MCF 10A (cell line): ENCODE results near the gene NOG. TPM values are rescaled to one million over a fixed set of nuclear protein-coding genes. Genes with fewer than 3 reads are reported as not detected.

Experiments used
- BruUV-seq: library from RNA; stranded (reverse); fragments of 400-500 nt; replicated peaks from 2 replicates; lab custom pipeline; 2021; lab: Mats Ljungman, UMichigan
- CTCF ChIA-PET: fragments of 300-600 bp; sonication (Branson Sonifier 250); formaldehyde crosslinking; extraction: SDS; loops from one replicate; lab custom pipeline; 2021; ENCODE audit warnings: antibody characterized with exemption, inconsistent platforms; lab: Yijun Ruan, JAX
- POLR2A ChIA-PET: fragments of 300-600, 350-650 bp; sonication (Branson Sonifier 250); formaldehyde crosslinking; extraction: SDS; loops from one replicate; lab custom pipeline; 2020; ENCODE audit warnings: antibody characterized with exemption, inconsistent platforms; lab: Yijun Ruan, JAX
- DNase-seq: peaks from one replicate; pipeline ENCODE4 v3.0.0-alpha.2; 2018; ENCODE audit not compliant: unreplicated experiment
- H3K27ac Mint-ChIP-seq: one replicate; pipeline ENCODE4 v1.8.0; 2022; ENCODE audit warnings: mild to moderate bottlenecking, low read depth, mixed read lengths; ENCODE audit not compliant: unreplicated experiment
- H3K27me3 Mint-ChIP-seq: one replicate; pipeline ENCODE4 v1.8.0; 2022; ENCODE audit warnings: mixed read lengths; ENCODE audit not compliant: insufficient read depth, unreplicated experiment
- H3K36me3 Mint-ChIP-seq: one replicate; pipeline ENCODE4 v1.8.0; 2022; ENCODE audit warnings: mild to moderate bottlenecking, moderate library complexity, mixed read lengths; ENCODE audit not compliant: insufficient read depth, unreplicated experiment
- H3K4me1 Mint-ChIP-seq: one replicate; pipeline ENCODE4 v1.8.0; 2022; ENCODE audit warnings: mixed read lengths; ENCODE audit not compliant: insufficient read depth, unreplicated experiment
- H3K4me3 Mint-ChIP-seq: one replicate; pipeline ENCODE4 v1.8.0; 2022; ENCODE audit warnings: mild to moderate bottlenecking, moderate library complexity, mixed read lengths; ENCODE audit not compliant: unreplicated experiment
- H3K9me3 Mint-ChIP-seq: one replicate; pipeline ENCODE4 v1.8.0; 2022; ENCODE audit warnings: mixed read lengths; ENCODE audit not compliant: unreplicated experiment
- intact Hi-C: fragments of 100-400 bp; cut with micrococcal nuclease; formaldehyde crosslinking; loops from 2 replicates; pipeline ENCODE4 v1.14.1; 2022
- total RNA-seq: library from RNA; stranded (reverse); gene quantifications from 2 replicates; pipeline ENCODE4 v1.2.3, GENCODE V29; 2022
- TF ChIP-seq, protein P1 (sequence below): fragments of 200-600 bp; IDR thresholded peaks from one replicate; pipeline ENCODE4 v1.8.0; 2022; ENCODE audit warnings: antibody characterized with exemption, mild to moderate bottlenecking; ENCODE audit not compliant: unreplicated experiment

Gene NOG
- total RNA-seq, 1 experiment from 2014 or later = 1.1 TPM

DNA sequence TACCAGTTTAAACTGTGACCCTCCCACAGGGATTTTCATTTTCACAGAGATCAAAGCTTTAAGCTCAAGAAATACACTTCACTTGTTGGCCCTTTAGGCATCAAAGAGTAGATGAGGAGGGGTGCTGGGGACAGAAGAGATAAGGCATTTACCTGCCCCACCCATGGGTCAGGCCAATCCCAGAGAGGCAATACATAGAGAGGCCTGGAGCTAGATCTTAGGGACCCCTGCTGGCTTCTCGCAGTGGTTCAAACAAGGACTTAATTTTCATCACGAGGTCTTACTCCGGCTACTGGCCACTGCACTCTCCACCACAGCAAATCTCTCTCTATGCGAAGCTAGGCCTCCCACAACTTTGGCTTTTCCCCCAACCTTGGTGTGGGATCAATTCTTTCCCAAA, 46.6 kb downstream of the NOG start:
- no peak overlapping the region for H3K4me3 Mint-ChIP-seq
- no peak overlapping the region for H3K27ac Mint-ChIP-seq
- no peaks in the 10 kb centered on the region for H3K27me3 Mint-ChIP-seq
- intact Hi-C loops = no loop called here
- no peaks in the 10 kb centered on the region for H3K9me3 Mint-ChIP-seq
- ChIA-PET CTCF (interaction anchor here (0.6 to 1.4 kb wide), 4 partner anchors 15 to 76 kb away, joined by 3 to 4 read pairs (median 4); no protein-coding TSS in a partner anchor), POLR2A (no interaction called here)
- TF ChIP-seq, protein P1, sequence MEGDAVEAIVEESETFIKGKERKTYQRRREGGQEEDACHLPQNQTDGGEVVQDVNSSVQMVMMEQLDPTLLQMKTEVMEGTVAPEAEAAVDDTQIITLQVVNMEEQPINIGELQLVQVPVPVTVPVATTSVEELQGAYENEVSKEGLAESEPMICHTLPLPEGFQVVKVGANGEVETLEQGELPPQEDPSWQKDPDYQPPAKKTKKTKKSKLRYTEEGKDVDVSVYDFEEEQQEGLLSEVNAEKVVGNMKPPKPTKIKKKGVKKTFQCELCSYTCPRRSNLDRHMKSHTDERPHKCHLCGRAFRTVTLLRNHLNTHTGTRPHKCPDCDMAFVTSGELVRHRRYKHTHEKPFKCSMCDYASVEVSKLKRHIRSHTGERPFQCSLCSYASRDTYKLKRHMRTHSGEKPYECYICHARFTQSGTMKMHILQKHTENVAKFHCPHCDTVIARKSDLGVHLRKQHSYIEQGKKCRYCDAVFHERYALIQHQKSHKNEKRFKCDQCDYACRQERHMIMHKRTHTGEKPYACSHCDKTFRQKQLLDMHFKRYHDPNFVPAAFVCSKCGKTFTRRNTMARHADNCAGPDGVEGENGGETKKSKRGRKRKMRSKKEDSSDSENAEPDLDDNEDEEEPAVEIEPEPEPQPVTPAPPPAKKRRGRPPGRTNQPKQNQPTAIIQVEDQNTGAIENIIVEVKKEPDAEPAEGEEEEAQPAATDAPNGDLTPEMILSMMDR = no peak
- BruUV-seq = no TSS peak
- H3K36me3 Mint-ChIP-seq = no peaks in the 10 kb centered on the region
- no peaks in the 10 kb centered on the region for H3K4me1 Mint-ChIP-seq
- no peak for DNase-seq

DNA sequence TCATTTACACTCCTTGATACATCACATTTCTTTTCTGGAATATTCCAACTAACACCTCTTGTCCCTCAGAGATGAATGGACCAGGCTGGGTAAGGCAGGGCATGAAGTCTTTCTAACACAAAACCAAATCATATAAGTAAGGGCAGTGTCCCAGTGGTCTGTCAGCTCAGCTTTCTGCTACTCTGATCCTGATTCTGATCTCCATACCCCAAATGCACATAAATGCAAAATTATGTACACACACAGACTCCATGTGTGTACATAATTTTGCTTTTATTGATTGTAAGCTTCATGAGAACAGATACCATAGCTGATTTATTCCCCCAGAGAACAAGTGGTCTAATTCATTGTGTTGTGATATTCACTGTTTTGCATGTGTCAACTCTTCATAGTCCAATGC, 47.9 kb downstream of the NOG start:
- H3K4me3 Mint-ChIP-seq = no peak overlapping the region
- H3K36me3 Mint-ChIP-seq = no peaks in the 10 kb centered on the region
- CTCF ChIA-PET = interaction anchor here (0.8 kb wide), 1 partner anchor 63 kb away, joined by 3 read pairs; no protein-coding TSS in a partner anchor
- no peak for DNase-seq
- no peaks in the 10 kb centered on the region for H3K9me3 Mint-ChIP-seq
- H3K4me1 Mint-ChIP-seq = no peaks in the 10 kb centered on the region
- POLR2A ChIA-PET = no interaction called here
- no peaks in the 10 kb centered on the region for H3K27me3 Mint-ChIP-seq
- no TSS peak for BruUV-seq
- intact Hi-C loops = no loop called here
- no peak overlapping the region for H3K27ac Mint-ChIP-seq
- TF ChIP-seq, protein P1 = no peak

DNA sequence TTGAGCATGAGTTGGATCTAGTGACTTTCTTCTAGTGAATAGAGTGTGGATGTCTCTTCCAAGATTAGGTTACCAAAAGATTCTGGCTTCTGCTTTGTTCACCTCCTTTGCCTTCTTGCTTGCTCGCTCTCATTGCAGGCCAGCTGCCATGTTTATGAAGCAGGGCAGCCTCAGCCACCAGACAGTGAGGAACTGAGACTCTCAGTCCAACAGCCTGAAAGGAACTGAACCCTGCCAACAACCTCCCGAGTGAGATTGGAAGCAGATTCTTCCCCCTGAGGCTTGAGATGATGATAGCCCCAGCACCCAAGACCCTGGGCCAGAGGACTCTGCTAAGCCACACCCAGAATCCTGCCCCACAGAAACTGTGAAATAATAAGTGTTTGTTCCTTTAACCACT, 48.4 kb downstream of the NOG start:
- H3K4me1 Mint-ChIP-seq = no peaks in the 10 kb centered on the region
- POLR2A ChIA-PET = no interaction called here
- TF ChIP-seq, protein P1 = no peak
- no peaks in the 10 kb centered on the region for H3K27me3 Mint-ChIP-seq
- no peak overlapping the region for H3K27ac Mint-ChIP-seq
- BruUV-seq = no TSS peak
- CTCF ChIA-PET = interaction anchor here (0.8 kb wide), 1 partner anchor 63 kb away, joined by 3 read pairs; no protein-coding TSS in a partner anchor
- H3K9me3 Mint-ChIP-seq = no peaks in the 10 kb centered on the region
- no peaks in the 10 kb centered on the region for H3K36me3 Mint-ChIP-seq
- H3K4me3 Mint-ChIP-seq = no peak overlapping the region
- intact Hi-C loops = no loop called here
- DNase-seq = no peak

DNA sequence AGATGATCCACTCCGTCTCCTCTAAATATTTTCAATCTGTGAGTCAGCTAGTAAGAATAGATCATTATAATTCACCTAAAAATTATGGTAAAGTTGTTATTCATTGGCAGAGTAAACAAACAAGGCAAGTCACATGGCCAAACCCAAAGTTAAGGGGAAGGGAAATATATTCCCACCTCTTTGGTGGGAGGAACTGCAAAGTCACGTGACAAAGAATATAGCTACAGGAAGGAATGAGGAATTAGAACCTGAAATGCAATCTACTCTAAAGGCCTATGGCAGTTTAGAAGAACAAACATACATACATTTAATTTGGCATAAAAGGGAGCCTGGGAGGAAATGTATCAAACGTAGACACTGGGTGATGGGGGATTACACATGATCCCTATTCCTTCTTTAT, 48.9 kb downstream of the NOG start:
- ChIA-PET CTCF (no interaction called here), POLR2A (no interaction called here)
- H3K27me3 Mint-ChIP-seq = no peaks in the 10 kb centered on the region
- intact Hi-C loops = no loop called here
- no peak overlapping the region for H3K4me3 Mint-ChIP-seq
- BruUV-seq = no TSS peak
- no peak for DNase-seq
- H3K27ac Mint-ChIP-seq = no peak overlapping the region
- H3K36me3 Mint-ChIP-seq = no peaks in the 10 kb centered on the region
- no peaks in the 10 kb centered on the region for H3K4me1 Mint-ChIP-seq
- TF ChIP-seq, protein P1 = no peak
- H3K9me3 Mint-ChIP-seq = no peaks in the 10 kb centered on the region

Other genes with a start within 250 kb of the NOG start
- 3.3 and 3.5 TPM in 2 replicates for gene C17orf67, start 240.2 kb downstream of the NOG start, total RNA-seq
- 16.5 and 23.9 TPM in 2 replicates for gene DGKE, start 240.5 kb downstream of the NOG start, total RNA-seq